Measurements from ENCODE around the gene CCM2.
A peak's percentile ranks its signal among the peaks of the same experiment; 100 is the strongest.

CCM2 gene

GRCh38 chr7:45088821-45089340 is 88.9 kb downstream of the CCM2 start, which contains the start of gene NACAD:
TSS of gene NACAD (minus strand) at chr7:45088969. CDS start at chr7:45088894, 75 bp downstream.
- TF ChIP-seq CTCF (IDR thresholded peaks at IDR 0.05; ENCODE audit: extremely low read depth, insufficient read depth, missing control alignments): no peak
- in situ Hi-C loops (cut with MboI; ENCODE audit: low pct_unique_long_range_greater_than_20kb, low sequenced_read_pairs, unreplicated experiment): no loop called here
- DNase-seq (ENCODE audit: low spot score): peak; percentile 67

- in situ Hi-C loops (cut with MboI; ENCODE audit: low pct_unique_long_range_greater_than_20kb, low sequenced_read_pairs, unreplicated experiment): no loop called here
- no peak for TF ChIP-seq CTCF (IDR thresholded peaks at IDR 0.05; ENCODE audit: extremely low read depth, insufficient read depth, missing control alignments)
- peak; percentile 86 for DNase-seq (ENCODE audit: low spot score)
These were observed 89.4 kb downstream of the CCM2 start for GRCh38 chr7:45089341-45089891.

GRCh38 chr7:45092100-45092930 is 92.3 kb downstream of the CCM2 start:
- TF ChIP-seq CTCF (IDR thresholded peaks at IDR 0.05; ENCODE audit: extremely low read depth, insufficient read depth, missing control alignments): no peak
- DNase-seq (ENCODE audit: low spot score): no peak
- in situ Hi-C loops (cut with MboI; ENCODE audit: low pct_unique_long_range_greater_than_20kb, low sequenced_read_pairs, unreplicated experiment): no loop called here

- in situ Hi-C loops (cut with MboI; ENCODE audit: low pct_unique_long_range_greater_than_20kb, low sequenced_read_pairs, unreplicated experiment): no loop called here
- DNase-seq (ENCODE audit: low spot score): no peak
- TF ChIP-seq CTCF (IDR thresholded peaks at IDR 0.05; ENCODE audit: extremely low read depth, insufficient read depth, missing control alignments): no peak
These were observed 92.9 kb downstream of the CCM2 start for GRCh38 chr7:45092931-45093235.

GRCh38 chr7:45098983-45099839 is 99.2 kb downstream of the CCM2 start:
- in situ Hi-C loops (cut with MboI; ENCODE audit: low pct_unique_long_range_greater_than_20kb, low sequenced_read_pairs, unreplicated experiment): no loop called here

More at GRCh38 chr7:45098983-45099839, 99.2 kb downstream of the CCM2 start:
- no peak for DNase-seq (ENCODE audit: low spot score)
- no peak for TF ChIP-seq CTCF (IDR thresholded peaks at IDR 0.05; ENCODE audit: extremely low read depth, insufficient read depth, missing control alignments)

Data from GM13977 (cell line).